Breast epithelium (tissue), 3 donors: ENCODE results near the gene ARMCX6.

Experiments
- POLR2A ChIP-seq: fragments of 450-650 bp; IDR thresholded peaks from one replicate; pipeline ENCODE4 v1.6.1; 2016; ENCODE audit warnings: antibody characterized with exemption, mild to moderate bottlenecking, moderate library complexity
- TF ChIP-seq, protein P1 (sequence below), 3 donors: fragments of 450-650 bp; IDR thresholded peaks; one replicate each; pipeline ENCODE4 v1.5.1; 2016 to 2017; ENCODE audit warnings: antibody characterized with exemption in 3 of 3, mild to moderate bottlenecking in 3 of 3, moderate library complexity in 3 of 3

DNA sequence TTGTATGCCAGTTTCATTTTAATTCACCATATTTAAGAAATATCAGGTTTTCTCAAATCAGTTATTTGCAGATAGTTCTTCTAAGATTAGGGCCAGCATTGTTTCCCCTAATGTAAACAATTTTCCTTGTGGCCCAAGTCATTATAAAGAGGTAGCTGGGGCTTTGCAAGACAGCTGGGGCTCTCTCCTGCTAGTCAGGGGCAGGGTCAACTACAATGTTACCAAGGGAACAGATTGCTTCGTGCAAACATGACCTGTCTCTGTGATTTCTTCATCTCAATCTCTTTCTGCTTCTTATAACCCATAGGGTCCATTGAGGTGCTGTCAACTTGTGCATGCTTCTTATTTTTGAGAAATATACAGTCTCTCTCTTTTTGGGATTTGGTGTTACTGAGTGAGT is 12.1 kb downstream of the ARMCX6 start:
- TF ChIP-seq, protein P1, sequence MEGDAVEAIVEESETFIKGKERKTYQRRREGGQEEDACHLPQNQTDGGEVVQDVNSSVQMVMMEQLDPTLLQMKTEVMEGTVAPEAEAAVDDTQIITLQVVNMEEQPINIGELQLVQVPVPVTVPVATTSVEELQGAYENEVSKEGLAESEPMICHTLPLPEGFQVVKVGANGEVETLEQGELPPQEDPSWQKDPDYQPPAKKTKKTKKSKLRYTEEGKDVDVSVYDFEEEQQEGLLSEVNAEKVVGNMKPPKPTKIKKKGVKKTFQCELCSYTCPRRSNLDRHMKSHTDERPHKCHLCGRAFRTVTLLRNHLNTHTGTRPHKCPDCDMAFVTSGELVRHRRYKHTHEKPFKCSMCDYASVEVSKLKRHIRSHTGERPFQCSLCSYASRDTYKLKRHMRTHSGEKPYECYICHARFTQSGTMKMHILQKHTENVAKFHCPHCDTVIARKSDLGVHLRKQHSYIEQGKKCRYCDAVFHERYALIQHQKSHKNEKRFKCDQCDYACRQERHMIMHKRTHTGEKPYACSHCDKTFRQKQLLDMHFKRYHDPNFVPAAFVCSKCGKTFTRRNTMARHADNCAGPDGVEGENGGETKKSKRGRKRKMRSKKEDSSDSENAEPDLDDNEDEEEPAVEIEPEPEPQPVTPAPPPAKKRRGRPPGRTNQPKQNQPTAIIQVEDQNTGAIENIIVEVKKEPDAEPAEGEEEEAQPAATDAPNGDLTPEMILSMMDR (IDR thresholded peaks at IDR 0.05), result no peak
- TF ChIP-seq POLR2A, result no peak
